Naive thymus-derived CD4-positive, alpha-beta T cell (primary cell): ENCODE results near the gene MYO7A. TPM values are rescaled to one million over a fixed set of nuclear protein-coding genes. Genes with fewer than 3 reads are reported as not detected.
A peak's percentile ranks its signal among the peaks of the same experiment; 100 is the strongest.

Experiments used
- ATAC-seq: fragments of 150-1000 bp; cut with Tn5 transposase; 2 replicates; pipeline ENCODE4 v1.10.0; 2021; ENCODE audit warnings: mild to moderate bottlenecking, moderate library complexity
- CTCF ChIA-PET: fragments of 350-600 bp; sonication (Branson Sonifier 250); formaldehyde crosslinking; loops from one replicate; lab custom pipeline; 2021; ENCODE audit warnings: antibody characterized with exemption; lab: Charles Lee
- POLR2A ChIA-PET: fragments of 350-600 bp; sonication (Branson Sonifier 250); formaldehyde crosslinking; loops from one replicate; lab custom pipeline; 2021; ENCODE audit warnings: antibody characterized with exemption, inconsistent platforms; lab: Charles Lee
- DNase-seq, 9 donors: peaks; one replicate each; pipeline versions ENCODE4 v3.0.0 to v3.0.0-alpha.2; 2020 to 2022; ENCODE audit warnings: mixed read lengths in 1 of 9
- H3K27ac ChIP-seq: one replicate; pipeline ENCODE4 v1.7.0; 2013; ENCODE audit warnings: mild to moderate bottlenecking, low read depth, low read length, moderate library complexity
- H3K27me3 ChIP-seq, 2 donors: one replicate each; pipeline ENCODE4 v1.7.0; 2013; ENCODE audit warnings: low read length in 2 of 2, mild to moderate bottlenecking in 2 of 2, moderate library complexity in 2 of 2; ENCODE audit not compliant: control insufficient read depth in 2 of 2, insufficient read depth in 2 of 2
- H3K36me3 ChIP-seq, 3 experiments: 1 replicate in 2 of 3; 2 replicates in 1 of 3; pipeline ENCODE4 v1.7.0; 2013; ENCODE audit warnings: low read length in 3 of 3, mild to moderate bottlenecking in 3 of 3, moderate library complexity in 1 of 3; ENCODE audit not compliant: insufficient read depth in 3 of 3, control insufficient read depth in 2 of 3
- H3K4me1 ChIP-seq, 2 donors: one replicate each; pipeline ENCODE4 v1.7.0; 2013; ENCODE audit warnings: low read length in 2 of 2, mild to moderate bottlenecking in 2 of 2, moderate library complexity in 1 of 2; ENCODE audit not compliant: control insufficient read depth in 2 of 2, insufficient read depth in 2 of 2
- H3K4me3 ChIP-seq: 2 replicates; pipeline ENCODE4 v1.7.0; 2013; ENCODE audit warnings: mild to moderate bottlenecking, low read length
- H3K9me3 ChIP-seq, 3 experiments: 1 replicate in 2 of 3; 2 replicates in 1 of 3; pipeline ENCODE4 v1.7.0; 2013; ENCODE audit warnings: low read length in 3 of 3; ENCODE audit not compliant: control insufficient read depth in 2 of 3
- H3K27ac Mint-ChIP-seq, 9 donors: one replicate each; pipeline ENCODE4 v1.8.0; 2020 to 2022; ENCODE audit warnings: mixed read lengths in 9 of 9, mild to moderate bottlenecking in 8 of 9, moderate library complexity in 5 of 9, inconsistent platforms in 2 of 9
- H3K27me3 Mint-ChIP-seq, 5 donors: one replicate each; pipeline ENCODE4 v1.8.0; 2021 to 2022; ENCODE audit warnings: mixed read lengths in 5 of 5, mild to moderate bottlenecking in 1 of 5
- H3K36me3 Mint-ChIP-seq, 5 donors: one replicate each; pipeline ENCODE4 v1.8.0; 2020 to 2022; ENCODE audit warnings: mixed read lengths in 5 of 5, mild to moderate bottlenecking in 3 of 5, inconsistent platforms in 1 of 5
- H3K4me1 Mint-ChIP-seq, 7 donors: one replicate each; pipeline ENCODE4 v1.8.0; 2020 to 2022; ENCODE audit warnings: mixed read lengths in 7 of 7, mild to moderate bottlenecking in 3 of 7, inconsistent platforms in 1 of 7
- H3K4me3 Mint-ChIP-seq, 10 donors: one replicate each; pipeline ENCODE4 v1.8.0; 2020 to 2022; ENCODE audit warnings: mild to moderate bottlenecking in 10 of 10, mixed read lengths in 10 of 10, moderate library complexity in 6 of 10, inconsistent platforms in 2 of 10
- H3K9me3 Mint-ChIP-seq, 11 donors: one replicate each; pipeline ENCODE4 v1.8.0; 2020 to 2022; ENCODE audit warnings: mixed read lengths in 11 of 11, mild to moderate bottlenecking in 4 of 11, inconsistent platforms in 1 of 11, moderate library complexity in 1 of 11
- intact Hi-C, 2 donors: fragments of 100-400 bp; cut with micrococcal nuclease; formaldehyde crosslinking; loops; one replicate each; pipeline ENCODE4 v1.15.1; 2023
- polyA plus RNA-seq, 2 donors: library from polyadenylated mRNA; unstranded; fragments of 300-500 nt; fragmentation: Illumina TruSeq; gene quantifications; one replicate each; pipeline ENCODE4 v1.2.3, GENCODE V29; 2021
- total RNA-seq, 6 experiments: library from RNA in 5 of 6; stranded (reverse) in 5 of 6; gene quantifications; 1 replicate in 5 of 6; 2 replicates in 1 of 6; pipeline ENCODE4 v1.2.3 and lab custom pipeline; 2021 to 2026

MYO7A gene
- total and polyA plus RNA-seq, 7 experiments from 2014 or later: 0.07 to 2.5 (median 0.27) TPM; not detected in 2

DNA sequence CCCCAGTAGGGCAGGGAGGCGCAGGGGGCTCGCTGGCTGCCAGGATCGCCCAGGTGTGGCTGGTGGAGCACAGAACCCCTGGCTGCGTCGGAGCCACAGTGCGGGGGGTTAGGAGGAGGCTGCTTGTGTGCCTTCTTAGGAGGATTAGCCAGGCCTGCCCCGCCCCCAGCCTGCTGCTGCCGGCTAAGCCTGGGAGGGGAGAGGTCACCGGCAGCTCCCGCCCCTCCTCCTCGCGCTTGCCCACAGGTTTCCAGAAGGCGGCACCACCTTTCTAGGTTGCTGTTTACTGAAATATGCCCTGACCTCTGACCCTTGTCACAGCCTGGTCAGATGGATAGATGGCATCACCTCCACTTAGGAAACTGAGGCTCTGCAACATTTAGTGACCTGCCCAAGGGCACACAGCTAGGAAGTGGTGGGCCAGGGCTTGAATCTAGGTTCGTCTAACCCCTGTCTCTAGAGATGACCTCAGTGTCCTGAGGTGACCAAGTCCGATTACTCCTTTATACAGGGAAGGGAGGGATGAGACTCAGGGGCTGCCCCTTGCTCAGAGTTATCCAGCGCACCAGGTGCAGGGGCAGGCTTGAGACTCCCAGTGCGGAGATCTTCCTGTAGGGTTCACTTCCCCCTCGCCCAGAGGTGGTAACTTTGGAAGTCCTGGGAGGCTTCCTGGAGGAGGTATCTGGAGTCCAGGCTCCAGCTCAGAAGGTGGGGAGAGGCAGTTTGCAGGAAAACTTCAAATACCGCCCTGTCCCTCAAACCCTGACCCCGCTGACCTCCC is 44.0 kb downstream of the MYO7A start:
- no peaks in the 10 kb centered on the region for H3K36me3 Mint-ChIP-seq
- POLR2A ChIA-PET: no interaction called here
- DNase-seq: peak in 1 of 9 donors; percentile 1
- no peak overlapping the region for H3K27ac Mint-ChIP-seq
- intact Hi-C loops: no loop called here
- Histone ChIP-seq H3K36me3 (no peaks in the 10 kb centered on the region), H3K4me1 (no peaks in the 10 kb centered on the region), H3K4me3 (no peak overlapping the region), H3K27ac (no peak overlapping the region), H3K27me3 (no peaks in the 10 kb centered on the region), H3K9me3 (no peaks in the 10 kb centered on the region)
- no peaks in the 10 kb centered on the region for H3K27me3 Mint-ChIP-seq
- H3K9me3 Mint-ChIP-seq: no peaks in the 10 kb centered on the region
- H3K4me1 Mint-ChIP-seq: peaks cover 0 to 11% (median 0%) of the 10 kb centered on the region in 7 donors
- no peak for ATAC-seq
- CTCF ChIA-PET: no interaction called here
- H3K4me3 Mint-ChIP-seq: no peak overlapping the region

DNA sequence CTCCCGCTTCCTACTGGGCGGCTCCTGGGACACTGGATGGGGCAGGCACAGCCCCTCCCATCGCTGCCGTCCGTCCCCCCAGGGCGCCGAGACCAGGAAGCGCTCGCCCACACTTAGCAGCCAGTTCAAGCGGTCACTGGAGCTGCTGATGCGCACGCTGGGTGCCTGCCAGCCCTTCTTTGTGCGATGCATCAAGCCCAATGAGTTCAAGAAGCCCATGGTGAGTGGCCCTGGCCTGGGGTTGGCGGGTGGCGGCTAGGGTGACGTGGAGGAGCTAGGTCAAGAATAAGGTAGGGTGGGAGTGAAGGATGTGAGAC is 44.6 kb downstream of the MYO7A start:
- Histone ChIP-seq H3K9me3 (no peaks in the 10 kb centered on the region), H3K36me3 (no peaks in the 10 kb centered on the region), H3K27ac (no peak overlapping the region), H3K4me1 (no peaks in the 10 kb centered on the region), H3K27me3 (no peaks in the 10 kb centered on the region), H3K4me3 (no peak overlapping the region)
- Mint-ChIP-seq H3K36me3 (no peaks in the 10 kb centered on the region), H3K27me3 (no peaks in the 10 kb centered on the region), H3K4me3 (no peak overlapping the region), H3K4me1 (peaks cover 0 to 10% (median 0%) of the 10 kb centered on the region in 7 donors), H3K27ac (no peak overlapping the region), H3K9me3 (no peaks in the 10 kb centered on the region)
- ChIA-PET POLR2A (no interaction called here), CTCF (no interaction called here)
- intact Hi-C loops: no loop called here
- DNase-seq (no peak), ATAC-seq (no peak)

DNA sequence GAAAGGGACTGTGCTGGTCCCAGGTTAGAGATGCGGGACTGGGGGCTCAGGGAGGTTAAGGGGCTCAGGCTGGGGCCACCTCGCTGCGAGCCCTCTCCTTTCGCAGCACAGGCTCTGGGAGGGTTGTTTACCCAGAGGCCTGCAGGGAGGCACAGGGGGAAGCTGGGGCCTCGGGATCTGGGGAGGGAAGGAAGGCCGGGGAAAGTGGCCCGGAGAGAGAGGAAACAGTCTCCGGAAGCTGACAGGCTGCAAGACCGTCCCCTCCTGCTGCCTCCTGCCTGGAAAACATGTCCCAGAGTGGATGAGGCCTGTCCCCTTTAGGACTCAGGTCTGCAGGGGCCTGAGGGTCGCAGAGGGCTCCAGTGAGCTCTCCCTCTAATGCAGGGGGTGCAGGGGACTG is 45.4 kb downstream of the MYO7A start:
- DNase-seq: no peak
- CTCF ChIA-PET: no interaction called here
- Histone ChIP-seq H3K9me3 (no peaks in the 10 kb centered on the region), H3K36me3 (no peaks in the 10 kb centered on the region), H3K27ac (no peak overlapping the region), H3K4me1 (no peaks in the 10 kb centered on the region), H3K4me3 (no peak overlapping the region), H3K27me3 (no peaks in the 10 kb centered on the region)
- H3K27ac Mint-ChIP-seq: no peak overlapping the region
- peaks cover 0 to 9% (median 0%) of the 10 kb centered on the region in 7 donors for H3K4me1 Mint-ChIP-seq
- ATAC-seq: no peak
- POLR2A ChIA-PET: no interaction called here
- H3K9me3 Mint-ChIP-seq: peaks cover 0 to 7% (median 0%) of the 10 kb centered on the region in 11 donors
- no peaks in the 10 kb centered on the region for H3K27me3 Mint-ChIP-seq
- no peak overlapping the region for H3K4me3 Mint-ChIP-seq
- H3K36me3 Mint-ChIP-seq: no peaks in the 10 kb centered on the region
- intact Hi-C loops: no loop called here

DNA sequence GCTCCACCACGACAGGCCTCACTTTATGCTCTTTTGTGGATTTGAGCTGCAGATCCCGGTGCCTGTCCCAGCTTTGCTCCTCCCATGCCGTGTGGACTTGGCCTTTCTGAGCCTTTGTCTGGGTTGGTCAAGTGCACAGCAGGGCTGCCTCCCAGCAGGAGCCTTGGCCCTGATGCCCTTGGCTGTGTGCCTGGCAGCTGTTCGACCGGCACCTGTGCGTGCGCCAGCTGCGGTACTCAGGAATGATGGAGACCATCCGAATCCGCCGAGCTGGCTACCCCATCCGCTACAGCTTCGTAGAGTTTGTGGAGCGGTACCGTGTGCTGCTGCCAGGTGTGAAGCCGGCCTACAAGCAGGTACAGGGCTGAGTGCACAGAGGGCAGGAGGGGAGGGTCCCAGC is 46.5 kb downstream of the MYO7A start:
- H3K4me3 Mint-ChIP-seq: no peak overlapping the region
- Histone ChIP-seq H3K4me3 (no peak overlapping the region), H3K9me3 (no peaks in the 10 kb centered on the region), H3K4me1 (no peaks in the 10 kb centered on the region), H3K36me3 (no peaks in the 10 kb centered on the region), H3K27ac (no peak overlapping the region), H3K27me3 (no peaks in the 10 kb centered on the region)
- no peaks in the 10 kb centered on the region for H3K36me3 Mint-ChIP-seq
- no peaks in the 10 kb centered on the region for H3K27me3 Mint-ChIP-seq
- CTCF ChIA-PET: no interaction called here
- H3K27ac Mint-ChIP-seq: no peak overlapping the region
- POLR2A ChIA-PET: no interaction called here
- peaks cover 0 to 9% (median 0%) of the 10 kb centered on the region in 7 donors for H3K4me1 Mint-ChIP-seq
- ATAC-seq (no peak), DNase-seq (no peak)
- intact Hi-C loops: no loop called here
- H3K9me3 Mint-ChIP-seq: peaks cover 0 to 7% (median 0%) of the 10 kb centered on the region in 11 donors

DNA sequence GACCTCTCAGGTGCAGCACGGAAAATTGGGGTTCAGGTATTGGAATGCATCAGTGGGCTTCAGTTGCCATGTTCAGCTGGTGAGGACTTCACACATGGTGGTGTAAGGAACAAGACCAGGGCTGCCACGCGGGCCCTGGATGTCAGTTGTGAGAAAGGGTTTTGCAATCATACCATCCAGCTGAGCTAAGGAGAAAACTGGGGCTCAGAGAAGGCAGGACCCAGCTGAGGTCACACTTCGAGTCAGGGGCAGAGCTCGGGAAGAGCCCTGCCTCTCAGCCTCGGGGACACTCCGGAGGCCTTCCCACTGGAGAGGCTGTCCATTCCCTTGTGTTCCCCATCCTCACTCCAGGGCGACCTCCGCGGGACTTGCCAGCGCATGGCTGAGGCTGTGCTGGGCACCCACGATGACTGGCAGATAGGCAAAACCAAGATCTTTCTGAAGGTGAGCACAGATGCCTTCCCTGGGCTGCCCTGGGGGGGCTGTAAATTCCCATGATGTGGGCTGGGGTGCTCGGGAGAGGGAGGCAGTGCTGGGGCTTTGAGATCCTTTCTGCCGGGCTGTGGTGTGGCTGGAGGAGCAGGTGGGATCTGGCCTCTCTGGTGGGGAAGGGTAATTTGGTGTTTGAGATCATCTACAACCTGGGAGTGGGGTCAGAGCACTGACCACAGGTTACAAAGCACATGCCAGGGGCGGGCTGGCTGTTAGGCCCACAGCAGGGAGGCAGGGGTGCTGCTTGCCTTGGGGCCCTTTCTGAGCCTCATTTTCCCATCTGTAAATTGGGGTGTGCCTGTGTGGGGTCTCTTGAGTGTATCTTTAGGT is 47.2 kb downstream of the MYO7A start:
- CTCF ChIA-PET: no interaction called here

DNA sequence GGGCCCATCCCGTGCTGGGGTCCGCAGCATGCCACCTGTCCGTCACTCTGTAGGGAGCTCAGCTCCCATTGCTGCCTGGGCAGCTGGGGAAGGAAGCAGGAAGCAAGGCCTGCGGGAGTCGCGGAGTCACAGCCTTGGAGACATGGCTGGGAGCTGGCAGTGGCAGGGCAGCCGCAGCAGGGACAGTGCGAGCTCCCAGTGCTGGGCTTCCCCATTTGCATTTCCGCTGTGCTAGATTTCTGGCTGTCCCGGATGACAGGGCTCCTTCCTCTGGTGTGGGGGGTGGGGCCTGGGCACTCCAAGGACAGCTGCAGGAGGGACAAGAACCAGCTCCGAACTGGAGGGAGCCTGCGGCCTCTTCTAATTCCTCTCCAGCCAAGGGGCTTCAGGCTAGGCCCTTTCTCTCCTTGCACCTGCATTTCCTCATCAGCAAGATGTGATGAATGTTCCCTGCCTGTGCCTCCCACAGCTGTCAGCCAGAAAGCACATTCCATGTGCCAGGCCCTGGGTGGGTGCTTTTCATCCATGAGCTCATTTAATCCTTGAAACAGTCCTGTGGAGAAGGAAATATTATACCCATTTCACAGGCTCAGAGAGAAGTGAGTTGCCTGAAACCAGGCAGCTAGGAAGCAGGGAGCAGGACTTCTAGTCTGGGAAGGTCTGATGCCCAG is 48.0 kb downstream of the MYO7A start:
- peaks cover 0 to 7% (median 0%) of the 10 kb centered on the region in 11 donors for H3K9me3 Mint-ChIP-seq
- no peaks in the 10 kb centered on the region for H3K27me3 ChIP-seq
- POLR2A ChIA-PET: no interaction called here
- no peak overlapping the region for H3K27ac Mint-ChIP-seq
- H3K27me3 Mint-ChIP-seq: peaks cover 0 to 1% (median 0%) of the 10 kb centered on the region in 5 donors
- H3K4me1 ChIP-seq: no peaks in the 10 kb centered on the region
- no peak overlapping the region for H3K4me3 ChIP-seq
- no peak overlapping the region for H3K4me3 Mint-ChIP-seq
- H3K36me3 ChIP-seq: no peaks in the 10 kb centered on the region
- no peak overlapping the region for H3K27ac ChIP-seq
- intact Hi-C loops: no loop called here
- CTCF ChIA-PET: no interaction called here
- ATAC-seq (peak; percentile 78), DNase-seq (no peak)
- no peaks in the 10 kb centered on the region for H3K9me3 ChIP-seq
- H3K4me1 Mint-ChIP-seq: peaks cover 0 to 9% (median 0%) of the 10 kb centered on the region in 7 donors
- no peaks in the 10 kb centered on the region for H3K36me3 Mint-ChIP-seq

More for the DNA sequence above, 47.2 kb downstream of the MYO7A start:
- Histone ChIP-seq H3K36me3 (no peaks in the 10 kb centered on the region), H3K9me3 (no peaks in the 10 kb centered on the region), H3K27ac (no peak overlapping the region), H3K4me1 (no peaks in the 10 kb centered on the region), H3K4me3 (no peak overlapping the region), H3K27me3 (no peaks in the 10 kb centered on the region)
- H3K4me1 Mint-ChIP-seq: peaks cover 0 to 9% (median 0%) of the 10 kb centered on the region in 7 donors
- H3K9me3 Mint-ChIP-seq: peaks cover 0 to 7% (median 0%) of the 10 kb centered on the region in 11 donors
- no peaks in the 10 kb centered on the region for H3K36me3 Mint-ChIP-seq
- ATAC-seq (no peak), DNase-seq (no peak)
- no peak overlapping the region for H3K27ac Mint-ChIP-seq
- intact Hi-C loops: no loop called here
- no peak overlapping the region for H3K4me3 Mint-ChIP-seq
- POLR2A ChIA-PET: no interaction called here
- H3K27me3 Mint-ChIP-seq: no peaks in the 10 kb centered on the region
